ENCODE measurements around the gene ZNF354B.
"Not testable (repeated sequence)": the region's sequence is repeated elsewhere in the genome, so short reads cannot be mapped to it uniquely, and the experiment has no call there.

DNA sequence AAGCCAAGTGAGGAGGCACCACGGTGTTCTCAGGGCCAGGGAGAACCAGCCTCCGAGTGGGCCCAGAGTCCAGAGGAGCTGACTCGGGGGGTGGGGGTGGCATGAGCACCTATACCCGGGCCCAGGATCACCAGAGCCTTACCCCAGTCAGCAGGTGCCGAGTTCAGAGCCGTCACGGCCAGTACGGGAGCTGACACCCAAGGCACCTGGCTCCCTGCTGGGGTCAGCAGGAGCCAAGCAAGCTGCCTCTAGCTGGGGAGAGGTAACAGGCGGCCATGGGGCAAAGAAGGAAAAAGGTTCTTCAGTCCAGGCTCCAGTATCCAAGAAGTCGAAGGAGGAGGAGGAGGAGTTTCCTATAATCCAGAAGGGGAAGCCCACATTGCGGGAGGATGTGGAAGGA lies 19.4 kb upstream of the ZNF354B start:
- TF ChIP-seq POLR2A (IDR thresholded peaks at IDR 0.05; ENCODE audit: low read length); GATA1 (IDR thresholded peaks at IDR 0.05; ENCODE audit: low read depth, low read length): not testable (repeated sequence)

All from erythroblast (primary cell).